SH-SY5Y (cell line): ENCODE results near the gene NFIA.

Experiments used
- GATA2 ChIP-seq: IDR thresholded peaks from 2 replicates; pipeline ENCODE4 v1.6.1; 2011; ENCODE audit warnings: mild to moderate bottlenecking, low read depth, low read length
- GATA3 ChIP-seq: IDR thresholded peaks from 2 replicates; pipeline ENCODE4 v1.6.1; 2011; ENCODE audit warnings: low read depth, mild to moderate bottlenecking, low read length, moderate library complexity

DNA sequence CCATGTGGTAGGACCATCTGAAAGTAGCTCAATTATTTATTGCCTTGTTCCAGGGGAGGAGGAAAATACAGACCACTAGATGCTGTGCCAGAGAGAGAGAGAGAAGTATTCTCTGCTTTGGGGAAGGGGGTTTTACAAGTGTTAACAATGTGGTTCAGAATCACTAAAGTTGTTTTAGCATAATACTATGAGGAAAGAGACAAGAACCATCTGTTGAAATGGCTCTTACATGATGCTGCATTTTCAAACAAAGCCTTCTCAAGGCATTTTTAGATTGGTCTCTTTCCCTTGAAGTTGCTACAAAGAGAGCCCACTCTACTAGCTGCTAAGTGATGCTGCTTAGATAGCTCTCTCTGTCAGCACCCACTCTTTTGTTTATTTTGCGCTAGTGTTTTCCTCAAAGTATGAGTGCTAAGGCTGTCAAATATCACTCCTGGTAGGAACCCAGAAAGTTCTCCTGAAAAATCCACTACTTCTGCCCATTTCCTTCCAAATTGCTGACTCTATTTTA is 255.1 kb downstream of the NFIA start:
- TF ChIP-seq GATA2 (no peak), GATA3 (no peak)
